Body of pancreas (tissue), 4 donors: Measurements from ENCODE around the gene EBF4. TPM values are rescaled to one million over a fixed set of nuclear protein-coding genes. Genes with fewer than 3 reads are reported as not detected.

Experiments
- ATAC-seq: fragments of 150-250 bp; one replicate; pipeline ENCODE4 v1.9.1; 2016
- DNase-seq, 4 donors: peaks; one replicate each; pipeline ENCODE4 v3.0.0-alpha.2; 2019
- H3K27ac ChIP-seq, 4 donors: fragments of 200-600 bp; sonication (generic); 1 replicate in 3 of 4; 2 replicates in 1 of 4; pipeline versions ENCODE4 v1.5.1 to v1.6.1; 2016 to 2019; ENCODE audit warnings: mild to moderate bottlenecking in 1 of 4, mixed read lengths in 1 of 4, moderate library complexity in 1 of 4
- H3K27me3 ChIP-seq, 2 donors: fragments of 200-600 bp; sonication (generic); one replicate each; pipeline ENCODE4 v1.6.0; 2016; ENCODE audit warnings: mild to moderate bottlenecking in 1 of 2
- H3K36me3 ChIP-seq, 2 donors: fragments of 200-600 bp; sonication (generic); replicated peaks in 1 of 2; 2 replicates each; pipeline ENCODE4 v1.5.1; 2016; ENCODE audit warnings: low read depth in 2 of 2; ENCODE audit not compliant: insufficient read depth in 1 of 2
- H3K4me1 ChIP-seq: fragments of 200-600 bp; sonication (generic); one replicate; pipeline ENCODE4 v1.6.0; 2016
- H3K4me3 ChIP-seq, 2 donors: fragments of 200-600 bp; sonication (generic); 1 replicate in 1 of 2; 2 replicates in 1 of 2; pipeline ENCODE4 v1.5.1; 2016 to 2019
- H3K9me3 ChIP-seq, 3 donors: fragments of 200-600 bp; sonication (generic); 1 replicate in 2 of 3; 2 replicates in 1 of 3; pipeline ENCODE4 v1.5.1; 2016
- CTCF ChIP-seq, 7 experiments: fragments of 450-650 bp in 4 of 7; fragments of 200-600 bp in 3 of 7; sonication (generic) in 3 of 7; IDR thresholded peaks; one replicate each; pipeline ENCODE4 v1.5.1; 2016 to 2019; ENCODE audit warnings: antibody characterized with exemption in 7 of 7
- POLR2A ChIP-seq, 3 donors: fragments of 450-650 bp; IDR thresholded peaks; one replicate each; pipeline ENCODE4 v1.6.1; 2016; ENCODE audit warnings: antibody characterized with exemption in 3 of 3, mild to moderate bottlenecking in 2 of 3
- WGBS, 2 donors: methylation state at CpG; one replicate each; pipeline ENCODE4 v1.1.5; 2017; 5-methylcytosine and 5-hydroxymethylcytosine counted together
- intact Hi-C: fragments of 100-400 bp; cut with DNase I; formaldehyde crosslinking; loops from one replicate; pipeline ENCODE4 v1.15.1; 2023
- total RNA-seq, 2 donors: library from RNA; depleted of rRNA; stranded (reverse); fragments of >200 nt; gene quantifications; one replicate each; pipeline ENCODE4 v1.1.0, GENCODE V29; 2016

Gene EBF4
- total RNA-seq, 2 donors from 2014 or later, result 9.6 to 13.0 TPM

- ATAC-seq (no peak), DNase-seq (no peak)
- H3K36me3 ChIP-seq, result no peaks in the 10 kb centered on the region
- no peaks in the 10 kb centered on the region for H3K9me3 ChIP-seq
- H3K4me3 ChIP-seq, result no peak overlapping the region
- H3K27ac ChIP-seq, result no peak overlapping the region
- H3K4me1 ChIP-seq, result peaks cover 32% of the 10 kb centered on the region
- TF ChIP-seq POLR2A (IDR thresholded peaks at IDR 0.05) (no peak), CTCF (IDR thresholded peaks at IDR 0.05) (no peak)
- intact Hi-C loops, result no loop called here
- peaks cover 0 to 7% of the 10 kb centered on the region in 2 donors for H3K27me3 ChIP-seq
- WGBS, 2 donors, result 77 to 89% methylated on average over 1 to 6 of the region's 6 CpGs
Observed at GRCh38 chr20:2753461-2754040, 61.0 kb downstream of the EBF4 start.

- TF ChIP-seq POLR2A (IDR thresholded peaks at IDR 0.05) (no peak), CTCF (IDR thresholded peaks at IDR 0.05) (no peak)
- 50 to 80% methylated on average over 2 of the region's 2 CpGs for WGBS, 2 donors
- peaks cover 32% of the 10 kb centered on the region for H3K4me1 ChIP-seq
- intact Hi-C loops, result no loop called here
- no peak overlapping the region for H3K27ac ChIP-seq
- no peak for ATAC-seq
- H3K27me3 ChIP-seq, result peaks cover 0 to 7% of the 10 kb centered on the region in 2 donors
- no peak overlapping the region for H3K4me3 ChIP-seq
- DNase-seq, result no peak
- no peaks in the 10 kb centered on the region for H3K36me3 ChIP-seq
- no peaks in the 10 kb centered on the region for H3K9me3 ChIP-seq
Observed at GRCh38 chr20:2754424-2754823, 61.8 kb downstream of the EBF4 start.

- intact Hi-C loops, result no loop called here
- no peak for ATAC-seq
Observed at GRCh38 chr20:2755451-2756055, 63.0 kb downstream of the EBF4 start.

GRCh38 chr20:2756056-2756611 is 63.6 kb downstream of the EBF4 start:
- no peaks in the 10 kb centered on the region for H3K36me3 ChIP-seq
- peaks cover 0 to 7% of the 10 kb centered on the region in 2 donors for H3K27me3 ChIP-seq
- WGBS, 2 donors, result 30 to 37% methylated on average over 3 to 5 of the region's 5 CpGs
- intact Hi-C loops, result no loop called here
- H3K4me1 ChIP-seq, result peaks cover 21% of the 10 kb centered on the region
- no peak for ATAC-seq
- no peak overlapping the region for H3K4me3 ChIP-seq
- no peak overlapping the region for H3K27ac ChIP-seq
- TF ChIP-seq CTCF (IDR thresholded peaks at IDR 0.05), result peak; percentile 24 to 63 (median 48)
- no peak for TF ChIP-seq POLR2A (IDR thresholded peaks at IDR 0.05)
- peak in 2 of 4 donors; percentile 31 to 47 for DNase-seq
- no peaks in the 10 kb centered on the region for H3K9me3 ChIP-seq

More at GRCh38 chr20:2755451-2756055, 63.0 kb downstream of the EBF4 start:
- no peak overlapping the region for H3K4me3 ChIP-seq
- TF ChIP-seq POLR2A (IDR thresholded peaks at IDR 0.05) (no peak), CTCF (IDR thresholded peaks at IDR 0.05) (no peak)
- H3K27ac ChIP-seq, result no peak overlapping the region
- 41 to 52% methylated on average over 5 to 16 of the region's 18 CpGs for WGBS, 2 donors
- H3K27me3 ChIP-seq, result peaks cover 0 to 7% of the 10 kb centered on the region in 2 donors
- H3K4me1 ChIP-seq, result peaks cover 27% of the 10 kb centered on the region
- DNase-seq, result no peak
- no peaks in the 10 kb centered on the region for H3K9me3 ChIP-seq
- H3K36me3 ChIP-seq, result no peaks in the 10 kb centered on the region
